ENCODE results near the gene PTCD3.

Gene PTCD3

GRCh38 chr2:86105969-86106945, at the start of gene PTCD3:
PTCD3 (plus strand) TSS chr2:86106235; CDS start chr2:86106248, 13 bp downstream.
- DNase-seq = peak; percentile 94 to 96

GRCh38 chr2:86056590-86057331, 49.3 kb upstream of the PTCD3 start:
- no peak for DNase-seq

- DNase-seq = no peak
These were observed 44.0 kb upstream of the PTCD3 start for GRCh38 chr2:86062043-86062442.

GRCh38 chr2:86064006-86064405, 42.0 kb upstream of the PTCD3 start:
- no peak for DNase-seq

- no peak for DNase-seq
These were observed 40.5 kb upstream of the PTCD3 start for GRCh38 chr2:86065512-86065911.

GRCh38 chr2:86066007-86066578, 39.9 kb upstream of the PTCD3 start:
- DNase-seq = no peak

- DNase-seq = no peak
These were observed 39.1 kb upstream of the PTCD3 start for GRCh38 chr2:86066915-86067314.

- peak; percentile 23 to 30 for DNase-seq
These were observed 37.9 kb upstream of the PTCD3 start for GRCh38 chr2:86068136-86068588.

- no peak for DNase-seq
These were observed 37.4 kb upstream of the PTCD3 start for GRCh38 chr2:86068648-86069047.

GRCh38 chr2:86069091-86069685, 36.8 kb upstream of the PTCD3 start:
- no peak for DNase-seq

- no peak for DNase-seq
These were observed 36.2 kb upstream of the PTCD3 start for GRCh38 chr2:86069783-86070339.

GRCh38 chr2:86070868-86071267, 35.2 kb upstream of the PTCD3 start:
- DNase-seq = no peak

- DNase-seq = no peak
These were observed 33.7 kb upstream of the PTCD3 start for GRCh38 chr2:86072271-86072858.

GRCh38 chr2:86073225-86073624, 32.8 kb upstream of the PTCD3 start:
- no peak for DNase-seq

GRCh38 chr2:86074256-86074655, 31.8 kb upstream of the PTCD3 start:
- no peak for DNase-seq

GRCh38 chr2:86074811-86075210, 31.2 kb upstream of the PTCD3 start:
- DNase-seq = no peak

GRCh38 chr2:86075886-86076285, 30.1 kb upstream of the PTCD3 start:
- DNase-seq = no peak

- DNase-seq = peak; percentile 19 to 40
These were observed 27.1 kb upstream of the PTCD3 start for GRCh38 chr2:86078774-86079545.

GRCh38 chr2:86079981-86080911, 25.8 kb upstream of the PTCD3 start:
- peak; percentile 73 to 80 for DNase-seq

- no peak for DNase-seq
These were observed 24.3 kb upstream of the PTCD3 start for GRCh38 chr2:86081724-86082123.
